ENCODE measurements around the gene ZNF319. TPM values are rescaled to one million over a fixed set of nuclear protein-coding genes. Genes with fewer than 3 reads are reported as not detected.

The ZNF319 gene
- total RNA-seq, 4 donors from 2014 or later, result 4.1 to 12.2 (median 5.1) TPM

DNA sequence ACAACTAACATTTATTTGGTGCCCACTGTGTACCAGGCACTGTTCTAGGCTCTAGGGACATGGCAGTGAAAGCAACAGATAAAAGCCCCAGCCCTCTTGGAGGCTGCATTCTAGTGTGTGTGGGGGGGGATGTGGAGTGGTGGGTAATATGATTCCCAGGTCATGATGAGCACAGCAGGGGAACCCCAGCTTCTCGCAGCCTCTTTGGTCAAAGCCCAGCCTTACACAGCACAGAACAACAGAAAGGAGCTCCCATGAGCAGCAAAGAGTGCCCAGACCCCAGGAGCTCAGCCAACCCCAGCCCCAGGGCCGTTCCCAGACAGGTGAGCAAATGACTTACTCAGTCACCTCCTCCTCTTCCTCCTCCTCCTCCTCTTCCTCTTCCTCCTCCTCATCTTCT, 51.5 kb downstream of the ZNF319 start:
- TF ChIP-seq, protein P1, sequence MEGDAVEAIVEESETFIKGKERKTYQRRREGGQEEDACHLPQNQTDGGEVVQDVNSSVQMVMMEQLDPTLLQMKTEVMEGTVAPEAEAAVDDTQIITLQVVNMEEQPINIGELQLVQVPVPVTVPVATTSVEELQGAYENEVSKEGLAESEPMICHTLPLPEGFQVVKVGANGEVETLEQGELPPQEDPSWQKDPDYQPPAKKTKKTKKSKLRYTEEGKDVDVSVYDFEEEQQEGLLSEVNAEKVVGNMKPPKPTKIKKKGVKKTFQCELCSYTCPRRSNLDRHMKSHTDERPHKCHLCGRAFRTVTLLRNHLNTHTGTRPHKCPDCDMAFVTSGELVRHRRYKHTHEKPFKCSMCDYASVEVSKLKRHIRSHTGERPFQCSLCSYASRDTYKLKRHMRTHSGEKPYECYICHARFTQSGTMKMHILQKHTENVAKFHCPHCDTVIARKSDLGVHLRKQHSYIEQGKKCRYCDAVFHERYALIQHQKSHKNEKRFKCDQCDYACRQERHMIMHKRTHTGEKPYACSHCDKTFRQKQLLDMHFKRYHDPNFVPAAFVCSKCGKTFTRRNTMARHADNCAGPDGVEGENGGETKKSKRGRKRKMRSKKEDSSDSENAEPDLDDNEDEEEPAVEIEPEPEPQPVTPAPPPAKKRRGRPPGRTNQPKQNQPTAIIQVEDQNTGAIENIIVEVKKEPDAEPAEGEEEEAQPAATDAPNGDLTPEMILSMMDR (IDR thresholded peaks at IDR 0.05; ENCODE audit: low read depth), result no peak

DNA sequence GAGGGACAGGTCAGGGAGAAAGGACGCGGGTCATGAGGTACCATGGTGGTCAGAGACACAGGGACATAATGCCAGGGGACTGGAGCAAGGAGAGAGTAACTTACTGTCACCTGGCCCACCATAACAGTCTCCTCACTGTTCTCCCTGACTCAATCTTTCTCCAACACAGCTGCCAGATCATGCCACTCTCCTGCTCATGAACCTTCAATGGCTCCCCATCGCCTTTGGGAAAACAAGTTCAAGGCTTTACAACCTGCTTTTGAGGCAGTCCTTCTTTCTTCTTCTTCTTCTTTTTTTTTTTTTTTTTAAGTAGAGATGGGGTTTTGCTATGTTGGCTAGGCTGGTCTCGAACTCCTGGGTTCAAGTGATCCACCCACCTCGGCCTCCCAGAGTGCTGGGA, 52.4 kb downstream of the ZNF319 start:
- TF ChIP-seq, protein P1 (IDR thresholded peaks at IDR 0.05; ENCODE audit: low read depth), result no peak

GRCh38 chr16:57947261-57947660, 53.2 kb downstream of the ZNF319 start:
- TF ChIP-seq, protein P1 (IDR thresholded peaks at IDR 0.05; ENCODE audit: low read depth), result no peak

DNA sequence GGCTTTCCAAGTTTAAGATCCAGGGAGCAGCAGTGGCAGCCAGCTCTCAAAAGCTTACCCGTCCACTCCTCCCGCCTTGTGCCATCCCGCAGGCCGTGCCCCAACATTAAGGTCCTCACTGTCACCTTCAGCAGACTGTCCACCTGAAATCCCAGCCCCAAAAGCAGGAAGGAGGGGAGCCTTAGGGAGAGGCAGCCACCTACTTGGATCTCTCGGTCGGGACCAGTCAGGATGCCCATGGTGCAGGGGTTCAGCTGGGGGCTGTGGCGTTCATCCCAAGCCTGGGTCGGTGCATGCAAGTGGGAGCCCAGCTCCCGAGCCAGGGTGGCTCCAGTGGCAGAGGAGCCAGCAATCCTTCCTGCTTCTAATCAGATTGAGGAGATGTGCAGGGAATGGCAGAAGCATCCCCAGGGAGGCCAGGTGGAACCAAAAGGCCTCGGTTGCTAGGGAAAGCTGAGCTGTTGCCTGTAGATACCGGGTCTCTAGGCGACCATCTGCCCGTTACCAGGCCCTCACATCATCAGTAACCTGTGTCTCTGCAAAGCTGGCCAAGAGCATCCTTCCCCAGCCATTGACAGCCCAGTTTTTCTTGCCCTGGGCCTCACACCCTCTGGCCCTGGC, 54.2 kb downstream of the ZNF319 start:
- TF ChIP-seq, protein P1 (IDR thresholded peaks at IDR 0.05; ENCODE audit: low read depth), result no peak

DNA sequence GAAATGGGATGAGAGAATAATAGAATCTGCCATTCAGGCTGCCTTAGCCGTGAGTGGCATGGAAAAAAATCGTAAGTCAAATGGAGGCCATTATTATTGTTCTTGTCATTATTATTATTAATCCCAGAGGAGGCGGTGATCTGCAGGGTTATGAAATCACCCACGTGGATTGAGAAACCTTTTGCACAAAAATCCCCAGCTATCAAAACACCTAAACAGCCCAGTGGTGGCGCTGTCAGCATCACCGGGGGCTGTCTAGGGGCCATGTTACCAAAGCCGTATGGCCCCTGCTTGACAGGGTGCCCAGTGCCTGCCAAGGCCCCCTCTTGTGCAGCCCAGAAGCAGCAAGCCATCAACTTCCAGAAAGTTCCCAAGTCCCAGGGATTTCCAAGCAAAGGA, 54.7 kb downstream of the ZNF319 start:
- TF ChIP-seq, protein P1 (IDR thresholded peaks at IDR 0.05; ENCODE audit: low read depth), result no peak

DNA sequence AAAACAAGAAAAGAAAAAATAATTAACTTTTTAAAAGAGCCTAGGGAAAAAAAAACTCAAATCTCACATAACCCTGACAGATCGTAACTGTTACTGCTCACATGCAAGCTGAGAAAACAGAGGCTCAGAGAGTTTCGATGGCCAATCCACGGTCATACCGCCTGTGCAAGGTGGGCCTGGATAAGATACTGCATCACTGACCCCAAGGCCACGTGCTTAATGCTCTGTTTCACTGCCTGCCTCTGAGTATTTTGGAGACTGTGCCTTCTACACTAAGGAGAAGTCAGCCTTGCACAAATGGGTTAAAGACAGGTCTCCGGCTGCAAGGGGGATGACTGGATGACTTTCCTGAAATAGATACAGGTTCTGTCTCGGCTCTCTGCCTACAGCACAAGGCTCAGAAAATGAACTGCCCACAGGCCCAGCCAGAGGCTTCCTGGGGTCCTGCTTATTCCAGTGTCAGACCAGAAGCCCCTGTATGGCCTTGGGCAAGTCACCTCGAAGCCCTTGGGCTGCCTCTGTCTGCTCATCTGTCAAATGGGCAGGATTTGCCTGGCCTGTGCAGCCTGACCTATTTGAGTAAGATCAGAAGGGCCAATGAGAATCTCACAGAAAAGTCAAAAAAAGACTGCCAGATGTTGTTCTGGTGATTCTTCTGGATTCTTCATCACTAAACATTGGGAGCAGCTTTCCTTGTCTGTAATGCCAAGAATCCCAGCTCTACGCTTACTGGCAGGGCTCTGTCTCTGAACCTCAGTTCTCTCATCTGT, 55.3 kb downstream of the ZNF319 start:
- TF ChIP-seq, protein P1 (IDR thresholded peaks at IDR 0.05; ENCODE audit: low read depth), result no peak

Other genes starting within 250 kb of the ZNF319 start
- 10 to 100 TPM; 17.9 to 58.8 (median 28.7) TPM for gene KIFC3, start 198.2 kb downstream of the ZNF319 start, total RNA-seq
- not detected for gene CNGB1, start 29.5 kb downstream of the ZNF319 start, total RNA-seq
- gene USB1, start 735 bp upstream of the ZNF319 start, total RNA-seq, result 10 to 100 TPM; 20.7 to 43.5 (median 26.8) TPM
- 10 to 100 TPM in 1 of 4 donors, 1 to 10 TPM in 3; 2.0 to 26.6 (median 3.4) TPM for gene MMP15, start 25.1 kb upstream of the ZNF319 start, total RNA-seq
- 10 to 100 TPM; 13.8 to 27.5 (median 24.1) TPM for gene CFAP20, start 128.7 kb upstream of the ZNF319 start, total RNA-seq
- 10 to 100 TPM; 49.3 to 62.2 (median 55.0) TPM for gene CSNK2A2, start 197.4 kb upstream of the ZNF319 start, total RNA-seq

Data from subcutaneous adipose tissue (tissue), 4 donors.